HepG2 (cell line): ENCODE data around the gene KCNJ13.

ENCODE experiments used
- TOE1 ChIP-seq: sonication (generic); formaldehyde crosslinking; IDR thresholded peaks from 2 replicates; pipeline ENCODE4 v1.4.0; 2020; ENCODE audit warnings: mild to moderate bottlenecking, missing genetic modification reagents
- ZNF605 ChIP-seq: sonication (generic); formaldehyde crosslinking; IDR thresholded peaks from 2 replicates; pipeline ENCODE4 v1.8.0; 2022; ENCODE audit warnings: mild to moderate bottlenecking, missing genetic modification reagents
- ZSCAN20 ChIP-seq: sonication (generic); formaldehyde crosslinking; IDR thresholded peaks from 2 replicates; pipeline ENCODE4 v1.4.0; 2020; ENCODE audit warnings: missing genetic modification reagents, mild to moderate bottlenecking, borderline replicate concordance
- TF ChIP-seq, protein P1 (sequence below): sonication (generic); formaldehyde crosslinking; IDR thresholded peaks from 2 replicates; pipeline ENCODE4 v1.8.0; 2023; ENCODE audit warnings: mild to moderate bottlenecking, missing genetic modification reagents

DNA sequence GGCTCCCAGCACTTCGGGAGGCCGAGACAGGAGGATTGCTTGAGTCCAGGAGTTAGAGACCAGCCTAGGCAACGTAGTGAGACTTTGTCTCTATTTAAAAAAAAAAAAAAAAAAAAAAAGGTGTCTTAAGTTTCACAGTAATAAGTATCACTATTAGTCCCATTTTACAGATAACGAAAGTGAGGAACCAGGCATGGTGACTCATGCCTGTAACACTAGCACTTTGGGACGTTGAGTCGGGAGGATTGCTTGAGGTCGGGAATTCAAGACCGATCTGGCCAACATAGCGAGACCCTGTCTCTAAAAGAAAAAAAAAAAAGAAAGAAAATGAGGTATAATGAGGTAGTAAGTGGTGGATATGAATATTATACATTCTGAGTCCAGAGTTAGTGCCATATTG is 2.5 kb downstream of the KCNJ13 start:
- no peak for TF ChIP-seq ZSCAN20 (CRISPR knock-in tag)
- no peak for TF ChIP-seq TOE1 (CRISPR knock-in tag)
- TF ChIP-seq ZNF605 (CRISPR knock-in tag), result no peak
- TF ChIP-seq, protein P1, sequence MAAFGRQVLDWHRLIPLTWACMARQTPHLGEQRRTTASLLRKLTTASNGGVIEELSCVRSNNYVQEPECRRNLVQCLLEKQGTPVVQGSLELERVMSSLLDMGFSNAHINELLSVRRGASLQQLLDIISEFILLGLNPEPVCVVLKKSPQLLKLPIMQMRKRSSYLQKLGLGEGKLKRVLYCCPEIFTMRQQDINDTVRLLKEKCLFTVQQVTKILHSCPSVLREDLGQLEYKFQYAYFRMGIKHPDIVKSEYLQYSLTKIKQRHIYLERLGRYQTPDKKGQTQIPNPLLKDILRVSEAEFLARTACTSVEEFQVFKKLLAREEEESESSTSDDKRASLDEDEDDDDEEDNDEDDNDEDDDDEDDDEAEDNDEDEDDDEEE, result no peak
